A673 (cell line): ENCODE data around the gene ARPIN. TPM values are rescaled to one million over a fixed set of nuclear protein-coding genes. Genes with fewer than 3 reads are reported as not detected.

Experiments used
- BruUV-seq: library from RNA; stranded (reverse); fragments of 400-500 nt; replicated peaks from 2 replicates; lab custom pipeline; 2021; lab: Mats Ljungman, UMichigan
- CTCF ChIA-PET: fragments of 300-600 bp; sonication (Branson Sonifier 250); formaldehyde crosslinking; loops from one replicate; lab custom pipeline; 2022; ENCODE audit warnings: antibody characterized with exemption; lab: Charles Lee
- POLR2A ChIA-PET: fragments of 300-600 bp; sonication (Branson Sonifier 250); formaldehyde crosslinking; loops from one replicate; lab custom pipeline; 2022; ENCODE audit warnings: antibody characterized with exemption; ENCODE audit not compliant: low non-redundant PET; lab: Charles Lee
- DNase-seq: peaks from one replicate; pipeline ENCODE4 v3.0.0-alpha.2; 2015; ENCODE audit warnings: low spot score
- H3K27ac ChIP-seq: fragments of 200-600 bp; sonication (generic); 2 replicates; pipeline ENCODE4 v1.5.1; 2016; ENCODE audit warnings: mixed run types, low read depth, mild to moderate bottlenecking, mixed read lengths, antibody characterized with exemption, low read length; ENCODE audit not compliant: poor library complexity, severe bottlenecking
- H3K27me3 ChIP-seq: fragments of 200-600 bp; sonication (generic); replicated peaks from 2 replicates; pipeline ENCODE4 v1.6.1; 2017; ENCODE audit warnings: mixed run types, low read depth, mild to moderate bottlenecking, mixed read lengths, antibody characterized with exemption, low read length; ENCODE audit not compliant: insufficient read depth, poor library complexity
- H3K36me3 ChIP-seq: fragments of 200-600 bp; sonication (generic); 2 replicates; pipeline ENCODE4 v1.6.1; 2016; ENCODE audit warnings: mixed run types, mild to moderate bottlenecking, mixed read lengths, antibody characterized with exemption, low read length; ENCODE audit not compliant: insufficient read depth, poor library complexity, severe bottlenecking
- H3K4me1 ChIP-seq: fragments of 200-600 bp; sonication (generic); 2 replicates; pipeline ENCODE4 v1.6.1; 2017; ENCODE audit warnings: mixed run types, mild to moderate bottlenecking, mixed read lengths, antibody characterized with exemption, low read length; ENCODE audit not compliant: insufficient read depth, poor library complexity, severe bottlenecking
- H3K4me3 ChIP-seq: fragments of 200-600 bp; sonication (generic); 2 replicates; pipeline ENCODE4 v1.5.1; 2016; ENCODE audit warnings: low read depth, mixed run types, mild to moderate bottlenecking, mixed read lengths, low read length; ENCODE audit not compliant: poor library complexity, severe bottlenecking
- H3K9me3 ChIP-seq: fragments of 200-600 bp; sonication (generic); 2 replicates; pipeline ENCODE4 v1.6.1; 2016; ENCODE audit warnings: mixed run types, low read depth, mild to moderate bottlenecking, mixed read lengths, antibody characterized with exemption, low read length; ENCODE audit not compliant: poor library complexity, severe bottlenecking
- CTCF ChIP-seq: fragments of 300-800, 200-600 bp; sonication (generic); conservative IDR thresholded peaks from 2 replicates; pipeline ENCODE4 v1.5.1; 2017; ENCODE audit warnings: low read depth, mild to moderate bottlenecking, antibody characterized with exemption, low read length, moderate library complexity, mixed read lengths
- EZH2 ChIP-seq: fragments of 200-600 bp; sonication (generic); IDR thresholded peaks from 2 replicates; pipeline ENCODE4 v1.6.1; 2017; ENCODE audit warnings: borderline replicate concordance, low read depth, mild to moderate bottlenecking, mixed read lengths, antibody characterized with exemption, low read length; ENCODE audit not compliant: poor library complexity, severe bottlenecking
- intact Hi-C: fragments of 100-400 bp; cut with micrococcal nuclease; formaldehyde crosslinking; loops from one replicate; pipeline ENCODE4 v1.10.0; 2022; ENCODE audit not compliant: unreplicated experiment
- total RNA-seq: library from RNA; stranded (reverse); gene quantifications from 2 replicates; pipeline ENCODE4 v1.2.3, GENCODE V29; 2021

ARPIN gene
- total RNA-seq, 1 experiment from 2014 or later: 5.9 TPM

GRCh38 chr15:89937365-89938350 lies 24.9 kb upstream of the ARPIN start:
- Histone ChIP-seq H3K9me3 (no peaks in the 10 kb centered on the region), H3K4me3 (no peak overlapping the region), H3K36me3 (no peaks in the 10 kb centered on the region), H3K4me1 (no peaks in the 10 kb centered on the region), H3K27me3 (no peaks in the 10 kb centered on the region), H3K27ac (no peak overlapping the region)
- intact Hi-C loops: no loop called here
- DNase-seq: no peak
- ChIA-PET CTCF (no interaction called here), POLR2A (interaction anchor here (0.5 kb wide), 1 partner anchor 18 kb away, joined by 4 read pairs; no protein-coding TSS in a partner anchor)
- no TSS peak for BruUV-seq
- TF ChIP-seq EZH2 (no peak), CTCF (no peak)

DNA sequence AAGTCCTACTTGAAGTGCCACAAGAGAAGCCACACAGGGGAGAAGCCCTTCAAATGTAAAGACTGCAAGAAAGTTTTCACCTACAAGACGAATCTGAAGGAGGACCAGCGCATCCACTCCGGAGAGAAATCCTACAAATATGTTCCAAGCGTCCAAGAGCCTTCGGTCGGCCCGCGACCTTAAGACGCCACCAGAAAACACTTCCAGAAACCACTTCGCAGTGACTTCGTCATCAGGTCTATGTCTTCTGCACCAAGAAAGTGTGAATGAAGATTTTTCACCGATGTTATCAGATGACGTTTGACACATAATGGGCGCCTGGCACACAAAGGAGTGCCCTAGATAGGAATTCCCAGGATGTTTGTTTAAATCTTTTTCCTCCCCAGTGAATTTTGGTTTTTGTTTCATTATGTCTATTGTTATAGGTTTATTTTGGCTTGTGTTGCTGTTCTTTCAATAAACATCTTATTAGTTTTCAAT lies 24.1 kb upstream of the ARPIN start:
- Histone ChIP-seq H3K27me3 (no peaks in the 10 kb centered on the region), H3K4me1 (no peaks in the 10 kb centered on the region), H3K4me3 (no peak overlapping the region), H3K27ac (no peak overlapping the region), H3K9me3 (no peaks in the 10 kb centered on the region), H3K36me3 (no peaks in the 10 kb centered on the region)
- BruUV-seq: no TSS peak
- ChIA-PET POLR2A (no interaction called here), CTCF (no interaction called here)
- intact Hi-C loops: no loop called here
- DNase-seq: no peak
- no peak for TF ChIP-seq EZH2
- no peak for TF ChIP-seq CTCF

DNA sequence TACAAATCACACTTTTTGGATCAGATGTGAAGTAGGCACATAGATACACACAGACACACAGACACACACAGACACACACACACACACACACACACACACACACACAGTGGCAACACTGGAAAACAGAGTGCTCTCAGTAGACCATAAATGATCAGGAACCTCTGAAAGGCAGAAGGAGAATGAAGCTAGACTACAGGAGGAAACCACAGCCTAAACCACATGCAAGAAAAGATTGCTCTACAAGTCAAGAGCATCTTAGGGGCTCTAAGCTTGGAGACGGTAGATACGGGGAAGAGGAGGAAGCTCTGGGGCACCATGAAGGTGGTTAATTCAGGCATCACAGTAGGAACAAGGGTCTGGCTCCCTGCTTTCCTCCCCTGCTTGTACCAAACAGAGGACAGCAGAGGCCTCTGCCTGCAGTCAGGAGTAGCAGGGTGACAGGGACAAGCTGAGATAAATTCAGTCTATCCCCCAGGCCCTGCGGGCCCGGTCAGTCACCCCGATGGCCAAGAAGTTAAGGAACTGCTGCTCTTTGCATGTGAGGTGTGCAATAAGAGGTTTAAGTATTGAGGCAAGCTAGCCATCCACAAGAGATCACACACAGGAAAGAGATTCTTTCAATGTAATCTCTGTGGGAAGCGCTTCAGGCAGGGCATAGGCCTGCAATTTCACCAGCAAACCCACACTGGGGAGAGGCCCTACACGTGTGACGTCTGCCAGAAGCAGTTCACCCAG lies 23.5 kb upstream of the ARPIN start:
- no TSS peak for BruUV-seq
- Histone ChIP-seq H3K4me1 (no peaks in the 10 kb centered on the region), H3K27ac (no peak overlapping the region), H3K9me3 (no peaks in the 10 kb centered on the region), H3K36me3 (no peaks in the 10 kb centered on the region), H3K27me3 (no peaks in the 10 kb centered on the region), H3K4me3 (no peak overlapping the region)
- TF ChIP-seq EZH2: no peak
- no peak for TF ChIP-seq CTCF
- CTCF ChIA-PET: interaction anchor here (0.6 kb wide), 1 partner anchor 150 kb away, joined by 5 read pairs; no protein-coding TSS in a partner anchor
- DNase-seq: no peak
- intact Hi-C loops: no loop called here
- POLR2A ChIA-PET: no interaction called here
